ENCODE measurements around the gene SDHD.
A peak's percentile ranks its signal among the peaks of the same experiment; 100 is the strongest.
"Not testable (repeated sequence)": the region's sequence is repeated elsewhere in the genome, so short reads cannot be mapped to it uniquely, and the experiment has no call there.

The SDHD gene

GRCh38 chr11:112085822-112086421, 751 bp upstream of the SDHD start:
- H3K27me3 Mint-ChIP-seq = no peaks in the 10 kb centered on the region
- H3K27ac Mint-ChIP-seq = peak overlapping the region; percentile 99 to 100
- ATAC-seq (peak; percentile 75), DNase-seq (peak in 1 of 2 donors; percentile 58)
- H3K9me3 Mint-ChIP-seq = no peaks in the 10 kb centered on the region
- peak overlapping the region; percentile 96 to 99 for H3K4me3 Mint-ChIP-seq
- peaks cover 68% of the 10 kb centered on the region for H3K4me1 Mint-ChIP-seq

- H3K27ac Mint-ChIP-seq = peak overlapping the region; percentile 99 to 100
- H3K4me3 Mint-ChIP-seq = peak overlapping the region; percentile 96 to 99
- ATAC-seq = no peak
- no peak for DNase-seq
- H3K4me1 Mint-ChIP-seq = peaks cover 66% of the 10 kb centered on the region
- H3K27me3 Mint-ChIP-seq = no peaks in the 10 kb centered on the region
- H3K9me3 Mint-ChIP-seq = no peaks in the 10 kb centered on the region
Observed at GRCh38 chr11:112087212-112087611, 539 bp downstream of the SDHD start.

GRCh38 chr11:112095302-112095701, 8.6 kb downstream of the SDHD start:
- H3K27me3 Mint-ChIP-seq, DNase-seq, H3K4me1 Mint-ChIP-seq, ATAC-seq, H3K9me3 Mint-ChIP-seq, H3K4me3 Mint-ChIP-seq, H3K27ac Mint-ChIP-seq: not testable (repeated sequence)

DNA sequence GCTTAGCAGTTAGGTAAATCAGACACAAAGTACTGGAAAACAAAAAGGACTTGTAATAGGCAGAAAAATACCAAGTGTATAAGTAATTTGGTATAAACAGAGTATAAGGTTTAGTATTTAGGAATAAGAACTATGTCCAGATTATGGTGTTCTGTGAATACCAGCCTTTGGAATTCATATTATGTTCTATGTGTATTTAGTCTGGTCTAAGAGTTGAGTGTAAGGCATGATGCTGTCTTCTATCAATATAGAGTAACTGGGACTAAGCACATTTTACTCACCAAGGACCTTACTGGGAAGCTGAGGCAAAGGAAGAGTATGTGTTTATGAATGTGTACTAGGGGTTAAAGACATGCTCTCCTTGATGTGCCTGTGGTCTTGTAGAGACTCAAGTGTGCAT, 9.5 kb downstream of the SDHD start:
- Mint-ChIP-seq H3K4me1 (no peaks in the 10 kb centered on the region), H3K27ac (peak overlapping the region in 1 of 2 donors; percentile 27), H3K4me3 (no peak overlapping the region), H3K9me3 (no peaks in the 10 kb centered on the region), H3K27me3 (no peaks in the 10 kb centered on the region)
- no peak for ATAC-seq
- no peak for DNase-seq

DNA sequence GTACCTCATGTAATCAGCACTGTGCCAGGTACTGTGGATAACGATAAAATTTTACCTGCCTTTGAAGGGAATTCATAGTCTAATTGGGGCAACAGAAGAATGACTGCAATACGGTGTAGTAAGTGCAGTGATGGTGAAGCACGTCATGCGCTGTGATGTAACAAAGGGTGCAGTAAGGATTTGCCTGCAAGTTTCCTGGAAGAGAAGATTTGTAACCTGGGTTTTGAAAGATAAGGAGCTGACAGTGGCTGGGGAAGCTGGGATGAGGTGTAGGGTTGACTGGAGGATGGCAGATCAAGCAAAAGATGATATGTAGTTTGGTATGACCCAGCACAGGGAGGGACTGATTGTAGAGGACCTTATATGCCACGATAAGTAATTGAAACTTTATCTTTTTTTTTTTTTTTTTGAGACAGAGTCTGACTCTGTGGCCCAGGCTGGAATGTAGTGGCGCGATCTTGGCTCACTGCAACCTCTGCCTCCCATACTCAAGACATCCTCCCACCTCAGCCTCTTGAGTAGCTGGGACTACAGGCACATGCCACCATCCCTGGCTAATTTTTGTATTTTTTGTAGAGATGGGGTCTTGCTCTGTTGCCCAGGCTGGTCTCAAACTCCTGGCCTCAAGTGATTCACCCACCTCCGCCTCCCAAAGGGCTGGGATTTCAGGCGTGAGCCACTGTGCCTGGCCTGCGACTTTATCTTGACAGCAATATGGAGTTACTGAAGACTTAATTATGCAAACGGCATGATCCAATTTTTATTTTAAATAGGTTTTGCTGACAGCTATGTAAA, 11.3 kb downstream of the SDHD start:
- DNase-seq (no peak), ATAC-seq (no peak)
- Mint-ChIP-seq H3K4me3 (no peak overlapping the region), H3K4me1 (no peaks in the 10 kb centered on the region), H3K9me3 (no peaks in the 10 kb centered on the region), H3K27ac (peak overlapping the region in 1 of 2 donors; percentile 16), H3K27me3 (no peaks in the 10 kb centered on the region)

DNA sequence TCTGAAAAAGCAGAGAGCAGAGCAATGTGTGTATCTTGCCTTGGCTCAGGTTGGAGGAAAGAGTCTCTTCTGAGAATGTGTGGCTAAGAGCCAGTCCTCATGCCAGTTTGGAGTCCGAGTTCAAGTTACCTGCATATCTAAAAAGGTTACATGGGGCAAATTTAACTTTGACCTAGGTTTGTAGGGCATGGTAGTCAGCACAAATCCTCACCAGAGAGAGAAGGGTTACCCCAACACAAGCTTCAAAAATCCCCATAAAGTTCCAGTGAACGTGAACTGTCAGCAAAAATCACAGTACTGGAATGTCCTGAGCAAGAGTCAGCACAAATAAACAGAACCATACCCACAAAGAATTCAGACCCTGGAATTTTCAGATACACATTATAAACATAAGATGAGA, 13.8 kb downstream of the SDHD start:
- ATAC-seq = no peak

GRCh38 chr11:112103446-112103845, 16.8 kb downstream of the SDHD start:
- H3K9me3 Mint-ChIP-seq = no peaks in the 10 kb centered on the region
- H3K4me3 Mint-ChIP-seq = no peak overlapping the region
- ATAC-seq (no peak), DNase-seq (no peak)
- H3K4me1 Mint-ChIP-seq = no peaks in the 10 kb centered on the region
- peak overlapping the region in 1 of 2 donors; percentile 42 for H3K27ac Mint-ChIP-seq
- no peaks in the 10 kb centered on the region for H3K27me3 Mint-ChIP-seq

More for the DNA sequence above, 13.8 kb downstream of the SDHD start:
- Mint-ChIP-seq H3K27ac (peak overlapping the region in 1 of 2 donors; percentile 9), H3K4me3 (no peak overlapping the region), H3K27me3 (no peaks in the 10 kb centered on the region), H3K4me1 (no peaks in the 10 kb centered on the region), H3K9me3 (no peaks in the 10 kb centered on the region)
- no peak for DNase-seq

GRCh38 chr11:112106070-112106469, 19.4 kb downstream of the SDHD start:
- Mint-ChIP-seq H3K4me1 (no peaks in the 10 kb centered on the region), H3K27me3 (no peaks in the 10 kb centered on the region), H3K27ac (no peak overlapping the region), H3K9me3 (no peaks in the 10 kb centered on the region), H3K4me3 (no peak overlapping the region)
- DNase-seq (no peak), ATAC-seq (no peak)

- ATAC-seq (no peak), DNase-seq (no peak)
- Mint-ChIP-seq H3K4me1 (peaks cover 13% of the 10 kb centered on the region), H3K27me3 (no peaks in the 10 kb centered on the region), H3K9me3 (no peaks in the 10 kb centered on the region), H3K4me3 (no peak overlapping the region), H3K27ac (no peak overlapping the region)
Observed at GRCh38 chr11:112113539-112114457, 27.1 kb downstream of the SDHD start.

- H3K9me3 Mint-ChIP-seq = no peaks in the 10 kb centered on the region
- no peak overlapping the region for H3K4me3 Mint-ChIP-seq
- H3K27ac Mint-ChIP-seq = no peak overlapping the region
- H3K27me3 Mint-ChIP-seq = no peaks in the 10 kb centered on the region
- no peak for ATAC-seq
- peaks cover 13% of the 10 kb centered on the region for H3K4me1 Mint-ChIP-seq
- no peak for DNase-seq
Observed at GRCh38 chr11:112114460-112114859, 27.8 kb downstream of the SDHD start.

DNA sequence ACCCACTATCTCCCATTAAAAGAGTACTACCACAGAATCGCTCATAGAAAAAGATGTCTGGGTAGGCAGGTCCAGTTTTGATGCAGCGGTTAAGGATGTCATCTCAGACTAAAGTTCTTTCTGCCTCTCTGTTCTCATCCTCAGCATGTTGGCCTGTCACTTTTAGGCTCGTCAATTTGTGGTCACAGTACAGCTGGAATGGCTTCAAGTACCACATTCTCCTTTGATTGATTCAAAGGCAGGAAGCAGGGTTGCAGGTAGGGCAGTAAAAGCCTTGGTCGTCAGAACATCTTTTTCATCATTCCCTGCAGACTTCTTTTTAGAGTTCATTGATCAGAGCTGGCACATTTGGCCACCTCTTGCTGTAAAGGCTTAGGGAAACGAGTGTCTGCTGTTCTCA, 28.7 kb downstream of the SDHD start:
- Mint-ChIP-seq H3K4me1 (peaks cover 16% of the 10 kb centered on the region), H3K4me3 (no peak overlapping the region), H3K9me3 (no peaks in the 10 kb centered on the region), H3K27ac (no peak overlapping the region), H3K27me3 (no peaks in the 10 kb centered on the region)
- no peak for DNase-seq
- no peak for ATAC-seq

- H3K9me3 Mint-ChIP-seq = no peaks in the 10 kb centered on the region
- no peak overlapping the region for H3K27ac Mint-ChIP-seq
- no peak overlapping the region for H3K4me3 Mint-ChIP-seq
- peaks cover 21% of the 10 kb centered on the region for H3K4me1 Mint-ChIP-seq
- DNase-seq (peak in 1 of 2 donors; percentile 49), ATAC-seq (peak; percentile 80)
- no peaks in the 10 kb centered on the region for H3K27me3 Mint-ChIP-seq
Observed at GRCh38 chr11:112118176-112118575, 31.5 kb downstream of the SDHD start.

- H3K9me3 Mint-ChIP-seq = no peaks in the 10 kb centered on the region
- H3K27ac Mint-ChIP-seq = no peak overlapping the region
- DNase-seq (no peak), ATAC-seq (no peak)
- H3K4me3 Mint-ChIP-seq = no peak overlapping the region
- no peaks in the 10 kb centered on the region for H3K27me3 Mint-ChIP-seq
- peaks cover 8% of the 10 kb centered on the region for H3K4me1 Mint-ChIP-seq
Observed at GRCh38 chr11:112121981-112122615, 35.4 kb downstream of the SDHD start.

DNA sequence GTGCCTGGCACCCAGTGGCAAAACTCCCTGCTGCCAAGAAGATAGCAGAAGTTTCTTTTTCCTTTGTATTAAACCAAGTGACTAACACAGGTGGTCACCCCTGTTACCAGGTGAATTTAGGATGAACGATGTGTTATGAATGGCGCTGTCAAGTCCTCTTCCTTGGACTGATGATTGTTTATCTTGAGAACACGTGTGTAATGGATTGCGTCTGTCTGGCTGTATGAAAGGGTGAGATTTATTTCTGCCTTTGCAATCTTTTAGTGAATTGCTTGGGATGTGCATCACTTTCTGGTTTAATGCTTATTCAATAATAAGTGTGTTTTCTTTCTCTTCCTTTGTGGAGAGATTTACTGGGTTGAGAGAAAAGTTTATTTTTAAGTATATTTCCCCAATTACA, 36.5 kb downstream of the SDHD start:
- H3K9me3 Mint-ChIP-seq = no peaks in the 10 kb centered on the region
- peaks cover 8% of the 10 kb centered on the region for H3K4me1 Mint-ChIP-seq
- H3K27me3 Mint-ChIP-seq = no peaks in the 10 kb centered on the region
- no peak overlapping the region for H3K4me3 Mint-ChIP-seq
- DNase-seq = no peak
- ATAC-seq = no peak
- no peak overlapping the region for H3K27ac Mint-ChIP-seq

DNA sequence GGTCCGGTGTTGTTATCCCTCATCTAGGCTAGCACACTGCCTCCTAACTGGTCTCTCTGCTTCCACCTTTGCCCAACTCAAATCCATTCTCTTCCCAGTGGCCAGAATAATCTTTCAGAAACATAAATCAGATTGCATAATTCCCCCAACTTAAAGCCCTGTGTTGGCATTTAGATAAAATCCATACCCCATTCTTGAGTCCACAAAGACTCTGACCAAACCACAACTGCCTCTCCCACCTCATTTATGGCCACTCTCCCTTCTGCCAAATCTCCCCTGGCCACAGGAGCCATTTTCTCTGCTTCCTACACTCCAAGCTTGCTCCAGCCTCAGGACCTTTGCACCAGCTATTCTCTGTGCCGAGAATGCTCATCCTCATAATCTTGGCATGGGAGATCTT, 40.4 kb downstream of the SDHD start:
- DNase-seq (no peak), ATAC-seq (no peak)
- Mint-ChIP-seq H3K27ac (no peak overlapping the region), H3K27me3 (no peaks in the 10 kb centered on the region), H3K4me1 (peaks cover 9% of the 10 kb centered on the region), H3K4me3 (no peak overlapping the region), H3K9me3 (no peaks in the 10 kb centered on the region)
